ENCODE measurements around the gene SMAD3. TPM values are rescaled to one million over a fixed set of nuclear protein-coding genes. Genes with fewer than 3 reads are reported as not detected.
"Not testable (repeated sequence)": the region's sequence is repeated elsewhere in the genome, so short reads cannot be mapped to it uniquely, and the experiment has no call there.

Gene SMAD3
- total and polyA plus RNA-seq, 8 donors, result 30.9 to 53.6 (median 50.4) TPM

- no peak for ATAC-seq
- no peak for TF ChIP-seq CTCF (IDR thresholded peaks at IDR 0.05)
- no peaks in the 10 kb centered on the region for H3K9me3 ChIP-seq
- peak overlapping the region in 1 of 2 donors; percentile 73 for H3K27ac ChIP-seq
- no peaks in the 10 kb centered on the region for H3K36me3 ChIP-seq
- intact Hi-C loops (cut with DNase I), result no loop called here
- no peak for DNase-seq
- H3K4me1 ChIP-seq, result peaks cover 27 to 57% of the 10 kb centered on the region in 2 donors
- H3K27me3 ChIP-seq, result no peaks in the 10 kb centered on the region
- no peak overlapping the region for H3K4me3 ChIP-seq
These were observed 38.8 kb upstream of the SMAD3 start for GRCh38 chr15:67026610-67026967.

- H3K36me3 ChIP-seq; H3K27ac ChIP-seq; ATAC-seq; DNase-seq; H3K9me3 ChIP-seq; intact Hi-C loops (cut with DNase I); H3K4me3 ChIP-seq: not testable (repeated sequence)
- Histone ChIP-seq H3K27me3 (peaks cover 4 to 18% of the 10 kb centered on the region in 2 donors), H3K4me1 (peaks cover 26 to 56% of the 10 kb centered on the region in 2 donors)
These were observed 37.0 kb upstream of the SMAD3 start for GRCh38 chr15:67028440-67028839.

GRCh38 chr15:67030036-67030762 lies 35.2 kb upstream of the SMAD3 start:
- H3K4me3 ChIP-seq, result no peak overlapping the region
- H3K27ac ChIP-seq, result no peak overlapping the region
- no peaks in the 10 kb centered on the region for H3K9me3 ChIP-seq
- ATAC-seq, result no peak
- peaks cover 11 to 46% of the 10 kb centered on the region in 2 donors for H3K4me1 ChIP-seq
- no peaks in the 10 kb centered on the region for H3K36me3 ChIP-seq
- H3K27me3 ChIP-seq, result peaks cover 7 to 34% of the 10 kb centered on the region in 2 donors
- no peak for DNase-seq
- no peak for TF ChIP-seq CTCF (IDR thresholded peaks at IDR 0.05)
- intact Hi-C loops (cut with DNase I), result no loop called here

GRCh38 chr15:67031331-67031730 lies 34.1 kb upstream of the SMAD3 start:
- peaks cover 7 to 34% of the 10 kb centered on the region in 2 donors for H3K27me3 ChIP-seq
- no peak for ATAC-seq
- no peak overlapping the region for H3K4me3 ChIP-seq
- intact Hi-C loops (cut with DNase I), result no loop called here
- DNase-seq, result no peak
- no peak for TF ChIP-seq CTCF (IDR thresholded peaks at IDR 0.05)
- no peak overlapping the region for H3K27ac ChIP-seq
- no peaks in the 10 kb centered on the region for H3K36me3 ChIP-seq
- no peaks in the 10 kb centered on the region for H3K9me3 ChIP-seq
- peaks cover 0 to 34% of the 10 kb centered on the region in 2 donors for H3K4me1 ChIP-seq

GRCh38 chr15:67032608-67033007 lies 32.8 kb upstream of the SMAD3 start:
- H3K9me3 ChIP-seq, result no peaks in the 10 kb centered on the region
- peaks cover 0 to 21% of the 10 kb centered on the region in 2 donors for H3K4me1 ChIP-seq
- ATAC-seq (no peak), DNase-seq (no peak)
- no peak for TF ChIP-seq CTCF (IDR thresholded peaks at IDR 0.05)
- H3K27ac ChIP-seq, result no peak overlapping the region
- intact Hi-C loops (cut with DNase I), result no loop called here
- no peaks in the 10 kb centered on the region for H3K36me3 ChIP-seq
- peaks cover 7 to 34% of the 10 kb centered on the region in 2 donors for H3K27me3 ChIP-seq
- H3K4me3 ChIP-seq, result no peak overlapping the region

GRCh38 chr15:67033012-67033411 lies 32.4 kb upstream of the SMAD3 start:
- intact Hi-C loops (cut with DNase I), result no loop called here
- TF ChIP-seq CTCF (IDR thresholded peaks at IDR 0.05), result no peak
- Histone ChIP-seq H3K9me3 (no peaks in the 10 kb centered on the region), H3K27ac (no peak overlapping the region), H3K4me3 (peak overlapping the region in 1 of 2 donors; percentile 14), H3K27me3 (peaks cover 7 to 34% of the 10 kb centered on the region in 2 donors), H3K36me3 (no peaks in the 10 kb centered on the region), H3K4me1 (peaks cover 0 to 17% of the 10 kb centered on the region in 2 donors)
- DNase-seq (no peak), ATAC-seq (peak; percentile 13)

All from left lung (tissue), 10 donors.